Gastrocnemius medialis (tissue), 4 donors: ENCODE measurements around the gene NELFA. TPM values are rescaled to one million over a fixed set of nuclear protein-coding genes. Genes with fewer than 3 reads are reported as not detected.
A peak's percentile ranks its signal among the peaks of the same experiment; 100 is the strongest.
"Not testable (repeated sequence)": the region's sequence is repeated elsewhere in the genome, so short reads cannot be mapped to it uniquely, and the experiment has no call there.

ENCODE experiments used
- ATAC-seq, 2 donors: fragments of 150-250 bp; one replicate each; pipeline ENCODE4 v1.9.1; 2016
- DNase-seq, 2 donors: peaks; one replicate each; pipeline ENCODE4 v3.0.0-alpha.2; 2019
- H3K27ac ChIP-seq, 4 donors: fragments of 200-600 bp; sonication (generic); 1 replicate in 1 of 4; 2 replicates in 3 of 4; pipeline ENCODE4 v1.5.1; 2016 to 2018; ENCODE audit warnings: mild to moderate bottlenecking in 2 of 4, moderate library complexity in 1 of 4
- H3K27me3 ChIP-seq, 3 donors: fragments of 200-600 bp; sonication (generic) in 2 of 3; 1 replicate in 1 of 3; 2 replicates in 2 of 3; pipeline versions ENCODE4 v1.5.1 to v1.6.0; 2016 to 2019; ENCODE audit warnings: mild to moderate bottlenecking in 1 of 3, moderate library complexity in 1 of 3
- H3K36me3 ChIP-seq, 2 donors: fragments of 200-600 bp; sonication (generic) in 1 of 2; one replicate each; pipeline ENCODE4 v1.5.1; 2017 to 2018
- H3K4me1 ChIP-seq, 2 donors: fragments of 200-600 bp; sonication (generic) in 1 of 2; one replicate each; pipeline ENCODE4 v1.5.1; 2016 to 2017; ENCODE audit warnings: mild to moderate bottlenecking in 2 of 2
- H3K4me3 ChIP-seq, 4 donors: fragments of 200-600 bp; sonication (generic) in 3 of 4; 1 replicate in 1 of 4; 2 replicates in 3 of 4; pipeline ENCODE4 v1.5.1; 2016 to 2019; ENCODE audit warnings: mild to moderate bottlenecking in 2 of 4
- H3K9me3 ChIP-seq, 3 donors: fragments of 200-600 bp; sonication (generic) in 2 of 3; 1 replicate in 1 of 3; 2 replicates in 2 of 3; pipeline ENCODE4 v1.5.1; 2016 to 2019
- POLR2A ChIP-seq, 2 donors: fragments of 450-650 bp; IDR thresholded peaks; one replicate each; pipeline ENCODE4 v1.6.1; 2017; ENCODE audit warnings: antibody characterized with exemption in 2 of 2, mild to moderate bottlenecking in 2 of 2, moderate library complexity in 2 of 2
- in situ Hi-C, 4 donors: fragments of 200-750 bp; cut with MboI; loops; one replicate each; pipeline versions ENCODE4 v1.15.0 to v1.8.0; 2017; ENCODE audit warnings: low sequenced_read_pairs in 4 of 4
- intact Hi-C: fragments of 100-400 bp; cut with DNase I; formaldehyde crosslinking; loops from one replicate; pipeline ENCODE4 v1.15.1; 2023; ENCODE audit warnings: low total_unique reads
- total RNA-seq, 4 donors: library from RNA; depleted of rRNA; stranded (reverse); fragments of >200 nt; gene quantifications; one replicate each; pipeline versions ENCODE4 v1.1.0 to v1.2.3, GENCODE V29; 2016
- TF ChIP-seq, protein P1 (sequence below), 5 experiments: fragments of 450-650 bp in 3 of 5; fragments of 200-600 bp in 2 of 5; sonication (generic) in 2 of 5; IDR thresholded peaks in 4 of 5; conservative IDR thresholded peaks in 1 of 5; 1 replicate in 4 of 5; 2 replicates in 1 of 5; pipeline ENCODE4 v1.5.1; 2016 to 2019; ENCODE audit warnings: antibody characterized with exemption in 5 of 5, mild to moderate bottlenecking in 3 of 5, moderate library complexity in 3 of 5

The NELFA gene
- total RNA-seq, 4 donors from 2014 or later, result 8.1 to 21.1 (median 15.9) TPM

GRCh38 chr4:2040391-2041238 is 31.8 kb upstream of the NELFA start:
- Histone ChIP-seq H3K4me3 (peak overlapping the region; percentile 61 to 68 (median 65)), H3K4me1 (peaks cover 0 to 15% of the 10 kb centered on the region in 2 donors), H3K9me3 (no peaks in the 10 kb centered on the region), H3K27ac (no peak overlapping the region), H3K36me3 (no peaks in the 10 kb centered on the region), H3K27me3 (peaks cover 22 to 61% (median 48%) of the 10 kb centered on the region in 3 donors)
- intact Hi-C loops (no loop called here), in situ Hi-C loops (no loop called here)
- ATAC-seq (no peak), DNase-seq (no peak)
- TF ChIP-seq, protein P1, sequence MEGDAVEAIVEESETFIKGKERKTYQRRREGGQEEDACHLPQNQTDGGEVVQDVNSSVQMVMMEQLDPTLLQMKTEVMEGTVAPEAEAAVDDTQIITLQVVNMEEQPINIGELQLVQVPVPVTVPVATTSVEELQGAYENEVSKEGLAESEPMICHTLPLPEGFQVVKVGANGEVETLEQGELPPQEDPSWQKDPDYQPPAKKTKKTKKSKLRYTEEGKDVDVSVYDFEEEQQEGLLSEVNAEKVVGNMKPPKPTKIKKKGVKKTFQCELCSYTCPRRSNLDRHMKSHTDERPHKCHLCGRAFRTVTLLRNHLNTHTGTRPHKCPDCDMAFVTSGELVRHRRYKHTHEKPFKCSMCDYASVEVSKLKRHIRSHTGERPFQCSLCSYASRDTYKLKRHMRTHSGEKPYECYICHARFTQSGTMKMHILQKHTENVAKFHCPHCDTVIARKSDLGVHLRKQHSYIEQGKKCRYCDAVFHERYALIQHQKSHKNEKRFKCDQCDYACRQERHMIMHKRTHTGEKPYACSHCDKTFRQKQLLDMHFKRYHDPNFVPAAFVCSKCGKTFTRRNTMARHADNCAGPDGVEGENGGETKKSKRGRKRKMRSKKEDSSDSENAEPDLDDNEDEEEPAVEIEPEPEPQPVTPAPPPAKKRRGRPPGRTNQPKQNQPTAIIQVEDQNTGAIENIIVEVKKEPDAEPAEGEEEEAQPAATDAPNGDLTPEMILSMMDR (IDR thresholded peaks at IDR 0.05 in 4 of 5, conservative IDR thresholded peaks at IDR 0.05 in 1 of 5), result no peak
- no peak for TF ChIP-seq POLR2A (IDR thresholded peaks at IDR 0.05)

- intact Hi-C loops, result no loop called here
- DNase-seq, result no peak
- Histone ChIP-seq H3K4me3 (no peak overlapping the region), H3K27ac (no peak overlapping the region), H3K4me1 (peaks cover 0 to 14% of the 10 kb centered on the region in 2 donors), H3K27me3 (peaks cover 15 to 38% (median 28%) of the 10 kb centered on the region in 3 donors), H3K36me3 (no peaks in the 10 kb centered on the region), H3K9me3 (no peaks in the 10 kb centered on the region)
- no peak for ATAC-seq
- in situ Hi-C loops, result no loop called here
- TF ChIP-seq, protein P1 (IDR thresholded peaks at IDR 0.05 in 4 of 5, conservative IDR thresholded peaks at IDR 0.05 in 1 of 5), result no peak
- no peak for TF ChIP-seq POLR2A (IDR thresholded peaks at IDR 0.05)
These were observed 28.1 kb upstream of the NELFA start for GRCh38 chr4:2036866-2037265.

- Histone ChIP-seq H3K36me3 (no peaks in the 10 kb centered on the region), H3K27ac (no peak overlapping the region), H3K4me3 (no peak overlapping the region), H3K9me3 (no peaks in the 10 kb centered on the region), H3K27me3 (peaks cover 10 to 32% (median 23%) of the 10 kb centered on the region in 3 donors), H3K4me1 (peaks cover 0 to 10% of the 10 kb centered on the region in 2 donors)
- no peak for DNase-seq
- no peak for ATAC-seq
- TF ChIP-seq, protein P1 (IDR thresholded peaks at IDR 0.05 in 4 of 5, conservative IDR thresholded peaks at IDR 0.05 in 1 of 5), result no peak
- TF ChIP-seq POLR2A (IDR thresholded peaks at IDR 0.05), result no peak
- in situ Hi-C loops, result no loop called here
- intact Hi-C loops, result no loop called here
These were observed 27.6 kb upstream of the NELFA start for GRCh38 chr4:2036327-2036726.

GRCh38 chr4:2031161-2031560 is 22.4 kb upstream of the NELFA start:
- intact Hi-C loops, in situ Hi-C loops, H3K27me3 ChIP-seq, DNase-seq, H3K9me3 ChIP-seq, H3K36me3 ChIP-seq, H3K4me3 ChIP-seq, H3K4me1 ChIP-seq, H3K27ac ChIP-seq, ATAC-seq: not testable (repeated sequence)

DNA sequence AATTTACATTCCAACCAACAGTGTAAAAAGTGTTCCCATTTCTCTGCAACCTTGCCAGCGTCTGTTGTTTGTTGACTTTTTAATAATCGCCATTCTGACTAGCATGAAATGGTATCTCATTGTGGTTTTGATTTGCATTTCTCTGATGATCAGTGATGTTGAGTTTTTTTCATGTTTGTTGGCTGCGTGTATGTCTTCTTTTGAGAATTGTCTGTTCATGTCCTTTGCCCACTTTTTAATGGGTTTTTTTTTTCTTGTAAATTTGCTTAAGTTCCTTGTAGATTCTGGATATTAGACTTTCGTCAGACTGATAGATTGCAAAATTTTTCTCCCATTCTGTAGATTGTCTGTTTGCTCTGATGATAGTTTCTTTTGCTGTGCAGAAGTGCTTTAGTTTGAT is 18.3 kb upstream of the NELFA start:
- intact Hi-C loops, H3K27me3 ChIP-seq, H3K27ac ChIP-seq, H3K36me3 ChIP-seq, H3K9me3 ChIP-seq, DNase-seq, H3K4me1 ChIP-seq, H3K4me3 ChIP-seq, ATAC-seq, in situ Hi-C loops: not testable (repeated sequence)
